CD14-positive monocyte (primary cell): ENCODE measurements around the gene HOXA13. TPM values are rescaled to one million over a fixed set of nuclear protein-coding genes. Genes with fewer than 3 reads are reported as not detected.
A peak's percentile ranks its signal among the peaks of the same experiment; 100 is the strongest.

Source experiments
- DNase-seq, 3 donors: peaks; one replicate each; pipeline ENCODE4 v3.0.0-alpha.2; 2011 to 2022
- H2AFZ ChIP-seq: 2 replicates; pipeline ENCODE4 v1.6.0; 2012; ENCODE audit warnings: mild to moderate bottlenecking, low read depth, low read length, inconsistent platforms; ENCODE audit not compliant: insufficient read depth, poor library complexity, severe bottlenecking
- H3K27ac ChIP-seq, 2 donors: 1 replicate in 1 of 2; 2 replicates in 1 of 2; pipeline ENCODE4 v1.5.1; 2012 to 2013; ENCODE audit warnings: low read length in 2 of 2, control low read depth in 1 of 2, inconsistent platforms in 1 of 2, low read depth in 1 of 2, mild to moderate bottlenecking in 1 of 2
- H3K27me3 ChIP-seq, 2 donors: one replicate each; pipeline versions ENCODE4 v1.6.0 to v1.6.1; 2011 to 2013; ENCODE audit warnings: low read length in 2 of 2; ENCODE audit not compliant: control insufficient read depth in 2 of 2, insufficient read depth in 2 of 2
- H3K36me3 ChIP-seq, 2 donors: replicated peaks in 1 of 2; 1 replicate in 1 of 2; 2 replicates in 1 of 2; pipeline versions ENCODE4 v1.5.1 to v1.6.1; 2012 to 2013; ENCODE audit warnings: low read length in 2 of 2, control low read depth in 1 of 2, inconsistent platforms in 1 of 2, mild to moderate bottlenecking in 1 of 2; ENCODE audit not compliant: insufficient read depth in 2 of 2, control insufficient read depth in 1 of 2
- H3K4me1 ChIP-seq, 2 donors: 1 replicate in 1 of 2; 2 replicates in 1 of 2; pipeline versions ENCODE4 v1.5.1 to v1.6.1; 2012 to 2013; ENCODE audit warnings: low read length in 2 of 2, control low read depth in 1 of 2, inconsistent platforms in 1 of 2, mild to moderate bottlenecking in 1 of 2, moderate library complexity in 1 of 2; ENCODE audit not compliant: insufficient read depth in 2 of 2, control insufficient read depth in 1 of 2
- H3K4me2 ChIP-seq: replicated peaks from 2 replicates; pipeline ENCODE3; 2012; ENCODE audit warnings: low read length, moderate library complexity, mild to moderate bottlenecking; ENCODE audit not compliant: poor library complexity, severe bottlenecking; ENCODE audit errors: extremely low read depth
- H3K4me3 ChIP-seq, 3 experiments: fragments of 200-600 bp in 1 of 3; sonication (generic) in 1 of 3; replicated peaks in 1 of 3; 1 replicate in 2 of 3; 2 replicates in 1 of 3; pipeline ENCODE4 v1.5.1; 2011 to 2013; ENCODE audit warnings: low read length in 3 of 3, mild to moderate bottlenecking in 3 of 3, control low read depth in 2 of 3, low read depth in 2 of 3, inconsistent platforms in 1 of 3, moderate library complexity in 1 of 3
- H3K79me2 ChIP-seq: 2 replicates; pipeline ENCODE4 v1.6.0; 2012; ENCODE audit warnings: mild to moderate bottlenecking, control low read depth, inconsistent platforms, low read length, moderate library complexity; ENCODE audit not compliant: insufficient read depth
- H3K9ac ChIP-seq: 2 replicates; pipeline ENCODE4 v1.6.0; 2017; ENCODE audit warnings: low read length, mild to moderate bottlenecking; ENCODE audit not compliant: insufficient read depth, poor library complexity, severe bottlenecking
- H3K9me3 ChIP-seq, 2 donors: replicated peaks in 1 of 2; 1 replicate in 1 of 2; 2 replicates in 1 of 2; pipeline versions ENCODE4 v1.5.1 to v1.6.1; 2012 to 2013; ENCODE audit warnings: low read length in 2 of 2, control low read depth in 1 of 2; ENCODE audit not compliant: control insufficient read depth in 1 of 2, insufficient read depth in 1 of 2
- H4K20me1 ChIP-seq: 2 replicates; pipeline ENCODE4 v1.6.0; 2012; ENCODE audit warnings: mild to moderate bottlenecking, low read length, control low read depth, moderate library complexity; ENCODE audit not compliant: insufficient read depth
- H3K27ac Mint-ChIP-seq, 7 donors: one replicate each; pipeline ENCODE4 v1.8.0; 2020; ENCODE audit warnings: mild to moderate bottlenecking in 7 of 7, mixed read lengths in 7 of 7, moderate library complexity in 6 of 7, inconsistent platforms in 2 of 7
- H3K27me3 Mint-ChIP-seq, 3 donors: one replicate each; pipeline ENCODE4 v1.8.0; 2021 to 2022; ENCODE audit warnings: low read depth in 3 of 3, mild to moderate bottlenecking in 3 of 3, mixed read lengths in 3 of 3, moderate library complexity in 3 of 3, inconsistent platforms in 1 of 3
- H3K36me3 Mint-ChIP-seq, 2 donors: one replicate each; pipeline ENCODE4 v1.8.0; 2020; ENCODE audit warnings: mixed read lengths in 2 of 2, inconsistent platforms in 1 of 2, mild to moderate bottlenecking in 1 of 2
- H3K4me1 Mint-ChIP-seq: one replicate; pipeline ENCODE4 v1.8.0; 2020; ENCODE audit warnings: mild to moderate bottlenecking, mixed read lengths
- H3K4me3 Mint-ChIP-seq, 2 donors: one replicate each; pipeline ENCODE4 v1.8.0; 2020; ENCODE audit warnings: mild to moderate bottlenecking in 2 of 2, mixed read lengths in 2 of 2, moderate library complexity in 1 of 2
- H3K9me3 Mint-ChIP-seq, 7 donors: one replicate each; pipeline ENCODE4 v1.8.0; 2020 to 2022; ENCODE audit warnings: mixed read lengths in 7 of 7, mild to moderate bottlenecking in 6 of 7, moderate library complexity in 6 of 7, inconsistent platforms in 2 of 7
- CTCF ChIP-seq: fragments of 200-600 bp; IDR thresholded peaks from one replicate; pipeline ENCODE4 v1.8.0; 2022; ENCODE audit warnings: antibody characterized with exemption, mild to moderate bottlenecking
- WGBS: methylation state at CpG from one replicate; pipeline ENCODE4 v1.1.5; 2013; ENCODE audit warnings: missing lambda C conversion rate; ENCODE audit not compliant: insufficient coverage; 5-methylcytosine and 5-hydroxymethylcytosine counted together
- intact Hi-C, 2 donors: fragments of 100-400 bp; cut with micrococcal nuclease; formaldehyde crosslinking; loops; one replicate each; pipeline versions ENCODE4 v1.15.0 to v1.15.1; 2023
- polyA plus RNA-seq, 3 donors: library from polyadenylated mRNA; depleted of rRNA in 1 of 3; unstranded in 2 of 3; stranded (reverse) in 1 of 3; fragments of 300-500 nt in 2 of 3; fragments of >200 nt in 1 of 3; fragmentation: Illumina TruSeq in 2 of 3; gene quantifications; 1 replicate in 2 of 3; 2 replicates in 1 of 3; pipeline ENCODE4 v1.2.3, GENCODE V29; 2012 to 2021

The HOXA13 gene
- polyA plus RNA-seq, 3 donors = not detected

DNA sequence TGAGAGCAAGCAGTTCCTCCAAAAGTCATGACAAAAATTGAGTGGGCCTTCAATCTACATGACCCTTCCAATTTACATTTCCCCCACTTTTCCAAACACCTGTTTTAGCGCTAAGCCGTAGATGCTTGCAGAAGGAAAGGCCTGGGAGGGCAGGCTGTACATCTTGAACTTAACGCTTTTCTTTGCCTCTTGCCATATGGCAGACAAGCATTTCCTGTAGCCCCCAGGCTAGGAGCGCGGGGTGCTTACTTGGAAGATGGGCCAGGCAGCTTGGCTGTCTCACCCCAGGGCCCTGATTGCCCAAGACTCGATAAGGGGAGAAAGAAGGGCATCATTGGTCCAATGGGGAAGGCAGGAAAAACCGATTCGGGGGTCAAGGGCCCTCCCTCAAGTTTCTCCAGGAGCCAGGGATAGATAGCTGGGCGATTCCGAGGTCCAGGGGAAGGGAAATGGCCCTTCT is 27.5 kb downstream of the HOXA13 start:
- no peaks in the 10 kb centered on the region for H3K36me3 ChIP-seq
- WGBS = 0% methylated on average over 10 of the region's 10 CpGs
- H3K27me3 Mint-ChIP-seq = peaks cover 87 to 98% (median 92%) of the 10 kb centered on the region in 3 donors
- H4K20me1 ChIP-seq = peaks cover 9% of the 10 kb centered on the region
- no peak overlapping the region for H3K9ac ChIP-seq
- H3K4me3 ChIP-seq = peak overlapping the region in 1 of 3 experiments; percentile 76
- intact Hi-C loops = loop anchor here in 1 of 2 donors (5.0 kb wide), 1 partner anchor 1310 kb away; no protein-coding TSS in a partner anchor
- peaks cover 2 to 44% (median 26%) of the 10 kb centered on the region in 7 donors for H3K9me3 Mint-ChIP-seq
- H3K27ac ChIP-seq = no peak overlapping the region
- DNase-seq = no peak
- peaks cover 44 to 64% of the 10 kb centered on the region in 2 donors for H3K4me1 ChIP-seq
- peak overlapping the region; percentile 24 to 89 for H3K4me3 Mint-ChIP-seq
- TF ChIP-seq CTCF = no peak
- peaks cover 44% of the 10 kb centered on the region for H3K4me1 Mint-ChIP-seq
- H3K79me2 ChIP-seq = no peaks in the 10 kb centered on the region
- no peak overlapping the region for H2AFZ ChIP-seq
- H3K9me3 ChIP-seq = peaks cover 11 to 37% of the 10 kb centered on the region in 2 donors
- H3K36me3 Mint-ChIP-seq = peaks cover 19 to 29% of the 10 kb centered on the region in 2 donors
- peak overlapping the region; percentile 92 for H3K4me2 ChIP-seq
- H3K27me3 ChIP-seq = peaks cover 71 to 98% of the 10 kb centered on the region in 2 donors
- no peak overlapping the region for H3K27ac Mint-ChIP-seq

DNA sequence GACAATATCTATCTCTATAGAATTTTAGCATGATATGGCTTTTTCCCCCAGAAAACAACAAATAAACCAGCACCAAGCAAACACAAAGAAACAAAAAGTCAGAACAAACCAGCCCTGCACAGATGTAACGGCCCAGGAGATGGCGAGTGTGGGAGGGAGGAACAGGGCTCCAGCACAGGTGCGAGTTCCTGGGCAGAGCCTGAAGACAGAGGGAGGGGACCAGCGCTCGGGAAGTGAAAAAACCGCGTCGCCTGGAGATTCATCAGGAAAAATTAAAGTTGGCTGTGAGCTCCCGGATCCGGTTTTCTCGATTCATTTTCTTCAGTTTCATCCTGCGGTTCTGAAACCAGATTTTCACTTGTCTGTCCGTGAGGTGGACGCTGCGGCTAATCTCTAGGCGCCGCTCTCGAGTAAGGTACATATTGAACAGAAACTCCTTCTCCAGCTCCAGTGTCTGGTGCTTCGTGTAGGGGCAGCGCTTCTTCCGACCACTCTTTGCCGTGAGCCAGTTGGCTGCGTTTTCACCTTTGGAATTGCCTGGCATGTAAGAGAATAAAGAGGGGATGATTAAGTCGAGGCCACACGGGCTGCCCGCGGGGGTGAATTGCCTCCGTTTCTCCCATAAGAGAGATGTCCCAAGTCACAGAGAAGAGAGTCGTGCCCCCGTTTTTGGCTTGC is 28.1 kb downstream of the HOXA13 start:
- Mint-ChIP-seq H3K27ac (peak overlapping the region in 1 of 7 donors; percentile 15), H3K36me3 (peaks cover 24 to 34% of the 10 kb centered on the region in 2 donors), H3K4me3 (peak overlapping the region; percentile 63 to 89), H3K27me3 (peaks cover 89 to 98% (median 92%) of the 10 kb centered on the region in 3 donors), H3K4me1 (peaks cover 50% of the 10 kb centered on the region), H3K9me3 (peaks cover 5 to 50% (median 31%) of the 10 kb centered on the region in 7 donors)
- H4K20me1 ChIP-seq = peaks cover 9% of the 10 kb centered on the region
- H3K4me3 ChIP-seq = peak overlapping the region in 1 of 3 experiments; percentile 76
- no peak overlapping the region for H3K9ac ChIP-seq
- TF ChIP-seq CTCF = no peak
- H3K27me3 ChIP-seq = peaks cover 75 to 98% of the 10 kb centered on the region in 2 donors
- H3K27ac ChIP-seq = no peak overlapping the region
- peaks cover 16 to 43% of the 10 kb centered on the region in 2 donors for H3K9me3 ChIP-seq
- 2% methylated on average over 15 of the region's 30 CpGs for WGBS
- DNase-seq = no peak
- H2AFZ ChIP-seq = no peak overlapping the region
- H3K4me1 ChIP-seq = peaks cover 49 to 70% of the 10 kb centered on the region in 2 donors
- H3K4me2 ChIP-seq = peak overlapping the region; percentile 92
- intact Hi-C loops = loop anchor here in 1 of 2 donors (5.0 kb wide), 1 partner anchor 1309 kb away; no protein-coding TSS in a partner anchor
- no peaks in the 10 kb centered on the region for H3K36me3 ChIP-seq
- no peaks in the 10 kb centered on the region for H3K79me2 ChIP-seq
